ENCODE measurements around the gene PHC1.

DNA sequence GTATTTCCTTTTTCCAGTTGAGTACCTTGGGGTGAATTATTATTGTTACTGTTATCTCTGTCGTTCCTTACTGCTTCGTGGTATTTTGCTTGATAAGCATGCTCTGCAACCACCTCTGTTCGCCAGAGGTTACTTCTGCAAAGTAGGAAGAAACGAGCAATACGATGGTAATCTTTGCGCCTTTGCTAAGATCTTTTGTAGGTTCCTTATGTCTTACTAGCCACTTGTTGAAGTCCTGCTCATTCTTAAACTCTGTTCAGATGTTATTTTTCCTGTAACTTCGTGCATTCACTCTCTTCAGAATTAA, 35.9 kb downstream of the PHC1 start:
- TF ChIP-seq, protein P1, sequence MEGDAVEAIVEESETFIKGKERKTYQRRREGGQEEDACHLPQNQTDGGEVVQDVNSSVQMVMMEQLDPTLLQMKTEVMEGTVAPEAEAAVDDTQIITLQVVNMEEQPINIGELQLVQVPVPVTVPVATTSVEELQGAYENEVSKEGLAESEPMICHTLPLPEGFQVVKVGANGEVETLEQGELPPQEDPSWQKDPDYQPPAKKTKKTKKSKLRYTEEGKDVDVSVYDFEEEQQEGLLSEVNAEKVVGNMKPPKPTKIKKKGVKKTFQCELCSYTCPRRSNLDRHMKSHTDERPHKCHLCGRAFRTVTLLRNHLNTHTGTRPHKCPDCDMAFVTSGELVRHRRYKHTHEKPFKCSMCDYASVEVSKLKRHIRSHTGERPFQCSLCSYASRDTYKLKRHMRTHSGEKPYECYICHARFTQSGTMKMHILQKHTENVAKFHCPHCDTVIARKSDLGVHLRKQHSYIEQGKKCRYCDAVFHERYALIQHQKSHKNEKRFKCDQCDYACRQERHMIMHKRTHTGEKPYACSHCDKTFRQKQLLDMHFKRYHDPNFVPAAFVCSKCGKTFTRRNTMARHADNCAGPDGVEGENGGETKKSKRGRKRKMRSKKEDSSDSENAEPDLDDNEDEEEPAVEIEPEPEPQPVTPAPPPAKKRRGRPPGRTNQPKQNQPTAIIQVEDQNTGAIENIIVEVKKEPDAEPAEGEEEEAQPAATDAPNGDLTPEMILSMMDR (IDR thresholded peaks at IDR 0.05): no peak
- TF ChIP-seq EZH2 (IDR thresholded peaks at IDR 0.05; ENCODE audit: borderline replicate concordance, insufficient read depth, low read depth, low read length, poor library complexity, severe bottlenecking): no peak

All from B cell (primary cell).